Occipital lobe (tissue), 2 donors: ENCODE results near the gene CCDC78. TPM values are rescaled to one million over a fixed set of nuclear protein-coding genes. Genes with fewer than 3 reads are reported as not detected.

ENCODE experiments used
- DNase-seq: peaks from one replicate; lab custom pipeline; 2025; lab: John Stamatoyannopoulos, UW
- total RNA-seq: library from RNA; depleted of rRNA; stranded (reverse); fragments of >200 nt; gene quantifications from one replicate; pipeline ENCODE4 v1.2.3, GENCODE V29; 2014

Gene CCDC78
- total RNA-seq, 1 donor from 2014 or later, result 4.2 TPM

GRCh38 chr16:740459-740763, 14.2 kb upstream of the CCDC78 start:
- no peak for DNase-seq

- no peak for DNase-seq
Observed at GRCh38 chr16:739560-740458, 13.6 kb upstream of the CCDC78 start.

- DNase-seq, result no peak
Observed at GRCh38 chr16:736936-737481, 10.8 kb upstream of the CCDC78 start.

GRCh38 chr16:735982-736453, 9.8 kb upstream of the CCDC78 start:
- no peak for DNase-seq

GRCh38 chr16:734981-735881, 9.0 kb upstream of the CCDC78 start:
- no peak for DNase-seq

- DNase-seq, result no peak
Observed at GRCh38 chr16:734208-734980, 8.2 kb upstream of the CCDC78 start.

GRCh38 chr16:733382-734207, 7.4 kb upstream of the CCDC78 start:
- no peak for DNase-seq

- no peak for DNase-seq
Observed at GRCh38 chr16:732936-733335, 6.7 kb upstream of the CCDC78 start.

- no peak for DNase-seq
Observed at GRCh38 chr16:732332-732731, 6.1 kb upstream of the CCDC78 start.

- no peak for DNase-seq
Observed at GRCh38 chr16:730666-731509, 4.6 kb upstream of the CCDC78 start.

- no peak for DNase-seq
Observed at GRCh38 chr16:729768-730665, 3.8 kb upstream of the CCDC78 start.

GRCh38 chr16:728890-729744, 2.9 kb upstream of the CCDC78 start:
- DNase-seq, result no peak

GRCh38 chr16:728131-728889, 2.1 kb upstream of the CCDC78 start:
- peak; percentile 53 for DNase-seq

GRCh38 chr16:727291-727977, 1.2 kb upstream of the CCDC78 start:
- no peak for DNase-seq

GRCh38 chr16:726188-726437, 130 bp downstream of the CCDC78 start:
- DNase-seq, result no peak

GRCh38 chr16:725463-726187, 618 bp downstream of the CCDC78 start:
- no peak for DNase-seq
